Measurements from ENCODE around the gene INA. TPM values are rescaled to one million over a fixed set of nuclear protein-coding genes. Genes with fewer than 3 reads are reported as not detected.

INA gene
- total and polyA plus RNA-seq, 8 donors: 0.32 to 13.1 (median 1.7) TPM

DNA sequence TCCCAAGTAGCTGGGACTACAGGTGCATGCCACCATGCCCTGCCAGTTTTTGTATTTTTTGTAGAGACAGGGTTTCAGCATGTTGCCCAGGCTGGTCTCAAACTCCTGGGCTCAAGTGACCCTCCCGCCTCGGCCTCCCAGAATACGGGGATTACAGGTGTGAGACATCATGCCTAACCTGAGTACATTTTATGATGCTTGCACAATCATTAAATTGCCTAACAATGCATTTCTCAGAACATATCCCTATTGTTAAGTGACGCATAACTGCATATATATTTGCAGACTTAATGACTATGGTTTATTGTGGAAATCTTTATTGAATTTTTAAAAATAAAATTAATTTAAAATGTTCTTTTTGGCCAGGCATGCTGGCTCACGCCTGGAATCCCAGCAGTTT lies 30.7 kb downstream of the INA start:
- TF ChIP-seq, protein P1, sequence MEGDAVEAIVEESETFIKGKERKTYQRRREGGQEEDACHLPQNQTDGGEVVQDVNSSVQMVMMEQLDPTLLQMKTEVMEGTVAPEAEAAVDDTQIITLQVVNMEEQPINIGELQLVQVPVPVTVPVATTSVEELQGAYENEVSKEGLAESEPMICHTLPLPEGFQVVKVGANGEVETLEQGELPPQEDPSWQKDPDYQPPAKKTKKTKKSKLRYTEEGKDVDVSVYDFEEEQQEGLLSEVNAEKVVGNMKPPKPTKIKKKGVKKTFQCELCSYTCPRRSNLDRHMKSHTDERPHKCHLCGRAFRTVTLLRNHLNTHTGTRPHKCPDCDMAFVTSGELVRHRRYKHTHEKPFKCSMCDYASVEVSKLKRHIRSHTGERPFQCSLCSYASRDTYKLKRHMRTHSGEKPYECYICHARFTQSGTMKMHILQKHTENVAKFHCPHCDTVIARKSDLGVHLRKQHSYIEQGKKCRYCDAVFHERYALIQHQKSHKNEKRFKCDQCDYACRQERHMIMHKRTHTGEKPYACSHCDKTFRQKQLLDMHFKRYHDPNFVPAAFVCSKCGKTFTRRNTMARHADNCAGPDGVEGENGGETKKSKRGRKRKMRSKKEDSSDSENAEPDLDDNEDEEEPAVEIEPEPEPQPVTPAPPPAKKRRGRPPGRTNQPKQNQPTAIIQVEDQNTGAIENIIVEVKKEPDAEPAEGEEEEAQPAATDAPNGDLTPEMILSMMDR (IDR thresholded peaks at IDR 0.05): no peak
- Histone ChIP-seq H3K4me3 (no peak overlapping the region), H3K9me3 (no peaks in the 10 kb centered on the region), H3K36me3 (peaks cover 0 to 12% (median 0%) of the 10 kb centered on the region in 3 donors), H3K27ac (no peak overlapping the region), H3K4me1 (no peaks in the 10 kb centered on the region), H3K27me3 (no peaks in the 10 kb centered on the region)
- FAIRE-seq: no peak
- intact Hi-C loops (cut with DNase I): no loop called here
- no peak for DNase-seq
- 93 to 96% methylated on average over 5 of the region's 5 CpGs for WGBS, 2 donors
- no peak for ATAC-seq

DNA sequence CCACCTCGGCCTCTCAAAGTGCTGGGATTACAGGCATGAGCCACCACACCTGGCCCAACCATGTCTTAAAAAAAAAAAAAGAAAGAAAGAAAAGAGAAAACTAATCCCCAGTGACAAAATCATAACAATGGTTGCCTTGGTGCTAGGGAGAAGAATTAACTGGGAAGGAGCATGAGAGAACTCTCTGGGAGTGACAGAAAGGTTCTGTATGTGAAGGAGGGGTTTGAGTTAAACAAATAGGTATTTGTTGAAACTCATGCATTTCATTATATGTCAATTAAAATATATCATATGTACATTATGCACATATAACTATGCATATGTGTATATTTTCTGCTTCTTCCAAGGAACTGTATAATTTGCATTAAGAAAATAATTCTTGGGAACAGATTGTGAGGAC lies 33.3 kb downstream of the INA start:
- DNase-seq: no peak
- 78 to 91% methylated on average over 1 of the region's 1 CpG for WGBS, 2 donors
- TF ChIP-seq, protein P1 (IDR thresholded peaks at IDR 0.05): no peak
- peaks cover 0 to 29% (median 0%) of the 10 kb centered on the region in 3 donors for H3K36me3 ChIP-seq
- H3K4me1 ChIP-seq: no peaks in the 10 kb centered on the region
- H3K27ac ChIP-seq: no peak overlapping the region
- ATAC-seq: no peak
- H3K27me3 ChIP-seq: no peaks in the 10 kb centered on the region
- FAIRE-seq: no peak
- H3K4me3 ChIP-seq: no peak overlapping the region
- intact Hi-C loops (cut with DNase I): no loop called here
- no peaks in the 10 kb centered on the region for H3K9me3 ChIP-seq

GRCh38 chr10:103316087-103316486 lies 39.1 kb downstream of the INA start:
- no peak for FAIRE-seq

GRCh38 chr10:103327906-103328305 lies 51.0 kb downstream of the INA start:
- 91 to 94% methylated on average over 7 of the region's 7 CpGs for WGBS, 2 donors
- no peaks in the 10 kb centered on the region for H3K4me1 ChIP-seq
- TF ChIP-seq, protein P1 (IDR thresholded peaks at IDR 0.05): no peak

More at GRCh38 chr10:103316087-103316486, 39.1 kb downstream of the INA start:
- peaks cover 0 to 30% (median 0%) of the 10 kb centered on the region in 3 donors for H3K36me3 ChIP-seq
- ATAC-seq: no peak
- no peaks in the 10 kb centered on the region for H3K27me3 ChIP-seq
- DNase-seq: no peak
- no peak overlapping the region for H3K27ac ChIP-seq
- TF ChIP-seq, protein P1 (IDR thresholded peaks at IDR 0.05): no peak
- H3K4me3 ChIP-seq: no peak overlapping the region
- no peaks in the 10 kb centered on the region for H3K4me1 ChIP-seq
- intact Hi-C loops (cut with DNase I): no loop called here
- H3K9me3 ChIP-seq: no peaks in the 10 kb centered on the region

GRCh38 chr10:103333934-103334520 lies 57.1 kb downstream of the INA start:
- H3K9me3 ChIP-seq: no peaks in the 10 kb centered on the region
- no peaks in the 10 kb centered on the region for H3K27me3 ChIP-seq
- 81 to 95% methylated on average over 2 of the region's 2 CpGs for WGBS, 2 donors
- no peak overlapping the region for H3K4me3 ChIP-seq
- FAIRE-seq: peak; percentile 96
- ATAC-seq: no peak
- H3K27ac ChIP-seq: no peak overlapping the region
- TF ChIP-seq, protein P1 (IDR thresholded peaks at IDR 0.05): peak in 3 of 4 donors; percentile 28 to 39 (median 29)
- no peak for DNase-seq
- intact Hi-C loops (cut with DNase I): no loop called here
- H3K36me3 ChIP-seq: no peaks in the 10 kb centered on the region
- H3K4me1 ChIP-seq: no peaks in the 10 kb centered on the region

More at GRCh38 chr10:103327906-103328305, 51.0 kb downstream of the INA start:
- no peak for DNase-seq
- Histone ChIP-seq H3K27me3 (no peaks in the 10 kb centered on the region), H3K4me3 (no peak overlapping the region), H3K36me3 (peaks cover 0 to 14% (median 0%) of the 10 kb centered on the region in 3 donors), H3K9me3 (no peaks in the 10 kb centered on the region), H3K27ac (no peak overlapping the region)
- ATAC-seq: no peak
- intact Hi-C loops (cut with DNase I): no loop called here
- no peak for FAIRE-seq
